ENCODE measurements around the gene HDLBP.

DNA sequence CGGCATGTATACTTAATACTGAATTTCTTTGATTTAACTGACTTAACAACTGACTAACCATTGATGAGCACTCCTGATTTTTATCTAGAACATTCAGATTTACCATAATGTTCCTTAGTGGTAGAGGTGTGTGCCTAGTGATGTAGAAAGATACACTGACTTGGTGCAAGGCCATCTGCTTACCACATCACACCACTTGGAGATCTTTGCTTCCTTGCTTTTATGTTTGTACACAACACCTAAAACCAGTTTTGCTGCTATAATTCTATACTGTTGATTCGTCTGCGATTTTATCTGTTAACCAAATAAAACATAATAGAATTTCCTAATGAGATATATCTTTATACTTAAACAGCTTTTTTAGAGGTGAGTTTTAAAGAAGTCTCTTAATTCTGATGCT is 36.8 kb upstream of the HDLBP start:
- TF ChIP-seq, protein P1, sequence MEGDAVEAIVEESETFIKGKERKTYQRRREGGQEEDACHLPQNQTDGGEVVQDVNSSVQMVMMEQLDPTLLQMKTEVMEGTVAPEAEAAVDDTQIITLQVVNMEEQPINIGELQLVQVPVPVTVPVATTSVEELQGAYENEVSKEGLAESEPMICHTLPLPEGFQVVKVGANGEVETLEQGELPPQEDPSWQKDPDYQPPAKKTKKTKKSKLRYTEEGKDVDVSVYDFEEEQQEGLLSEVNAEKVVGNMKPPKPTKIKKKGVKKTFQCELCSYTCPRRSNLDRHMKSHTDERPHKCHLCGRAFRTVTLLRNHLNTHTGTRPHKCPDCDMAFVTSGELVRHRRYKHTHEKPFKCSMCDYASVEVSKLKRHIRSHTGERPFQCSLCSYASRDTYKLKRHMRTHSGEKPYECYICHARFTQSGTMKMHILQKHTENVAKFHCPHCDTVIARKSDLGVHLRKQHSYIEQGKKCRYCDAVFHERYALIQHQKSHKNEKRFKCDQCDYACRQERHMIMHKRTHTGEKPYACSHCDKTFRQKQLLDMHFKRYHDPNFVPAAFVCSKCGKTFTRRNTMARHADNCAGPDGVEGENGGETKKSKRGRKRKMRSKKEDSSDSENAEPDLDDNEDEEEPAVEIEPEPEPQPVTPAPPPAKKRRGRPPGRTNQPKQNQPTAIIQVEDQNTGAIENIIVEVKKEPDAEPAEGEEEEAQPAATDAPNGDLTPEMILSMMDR (IDR thresholded peaks at IDR 0.05; ENCODE audit: insufficient read depth, low read depth, low read length), result no peak
- no peak for TF ChIP-seq EZH2 (IDR thresholded peaks at IDR 0.05; ENCODE audit: insufficient read depth, low read length)

Measured in astrocyte (in vitro differentiated cells and primary cell).